DMS53 treated with DMSO at 0.1 percent for 48 hours (cell line): Measurements from ENCODE around the gene ID2.
"Not testable (repeated sequence)": the region's sequence is repeated elsewhere in the genome, so short reads cannot be mapped to it uniquely, and the experiment has no call there.

ENCODE experiments used
- DNase-seq: peaks from one replicate; lab custom pipeline; 2025; ENCODE audit not compliant: unreplicated experiment; lab: John Stamatoyannopoulos, UW

ID2 gene

DNA sequence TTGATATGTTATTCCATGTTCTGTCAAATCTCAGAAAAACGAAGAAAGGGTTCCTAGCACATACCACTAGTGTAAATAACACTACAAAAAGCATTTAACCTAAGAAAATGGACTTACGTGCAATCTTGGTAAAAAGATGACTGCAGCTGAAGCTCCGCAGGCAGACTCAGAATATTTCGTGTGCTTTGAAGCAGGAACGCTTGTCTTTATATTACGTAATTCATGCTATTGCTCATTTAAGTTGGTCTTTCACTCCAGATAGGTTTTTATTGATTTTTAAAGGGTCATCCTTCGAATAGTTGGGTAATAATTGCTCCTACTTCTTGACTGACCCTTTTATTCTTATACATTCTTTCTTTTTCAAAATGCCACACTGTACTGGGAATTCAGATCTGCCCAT lies 44.0 kb downstream of the ID2 start:
- no peak for DNase-seq

DNA sequence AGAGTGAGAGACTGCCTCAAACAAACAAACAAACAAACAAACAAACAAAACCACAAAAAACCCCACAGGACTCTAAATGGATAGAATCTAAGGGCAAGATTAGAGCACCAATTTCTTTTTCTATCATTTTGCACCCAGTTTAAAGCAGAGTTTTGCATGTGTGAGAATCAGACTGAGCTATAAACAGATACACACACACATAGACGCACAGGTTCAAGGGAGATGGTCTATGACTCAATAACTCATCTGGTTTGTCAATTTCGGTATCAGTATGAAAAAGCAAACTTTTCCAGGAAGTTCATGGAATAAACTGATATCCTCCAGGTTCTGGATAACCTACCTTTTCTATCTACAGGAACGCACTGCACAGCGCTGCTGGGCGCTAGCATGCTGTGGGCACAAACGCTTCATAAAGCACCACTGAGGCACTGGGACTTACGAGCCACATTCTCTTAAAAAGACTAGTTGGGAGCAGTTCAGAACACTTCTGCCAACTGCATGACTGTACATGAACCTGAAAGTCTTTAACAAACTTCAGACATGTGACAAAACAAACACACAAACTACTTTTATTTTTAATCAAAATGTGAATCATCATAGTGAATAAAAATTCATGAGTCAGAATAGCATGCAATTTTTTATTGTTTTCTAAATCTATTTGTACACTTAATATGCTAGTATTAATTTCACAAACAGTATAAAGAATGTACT lies 46.6 kb downstream of the ID2 start:
- no peak for DNase-seq

DNA sequence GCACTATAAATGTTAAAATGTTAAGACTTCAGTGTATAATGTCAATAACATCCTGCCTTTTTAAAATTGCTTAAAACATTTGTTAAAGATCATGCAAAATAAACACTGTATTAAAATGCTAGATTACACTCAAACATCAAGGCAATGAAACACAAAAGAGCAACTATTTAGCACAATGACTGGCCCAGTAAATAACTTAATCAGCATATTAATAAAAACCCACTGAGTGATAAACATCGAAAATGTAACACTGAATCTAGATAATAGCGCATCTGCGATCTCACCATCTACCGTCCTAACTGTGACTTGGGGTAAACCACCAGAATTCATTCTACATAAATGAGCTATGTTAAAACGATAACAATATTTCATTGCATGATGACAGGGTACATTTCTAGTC lies 47.2 kb downstream of the ID2 start:
- DNase-seq: not testable (repeated sequence)

DNA sequence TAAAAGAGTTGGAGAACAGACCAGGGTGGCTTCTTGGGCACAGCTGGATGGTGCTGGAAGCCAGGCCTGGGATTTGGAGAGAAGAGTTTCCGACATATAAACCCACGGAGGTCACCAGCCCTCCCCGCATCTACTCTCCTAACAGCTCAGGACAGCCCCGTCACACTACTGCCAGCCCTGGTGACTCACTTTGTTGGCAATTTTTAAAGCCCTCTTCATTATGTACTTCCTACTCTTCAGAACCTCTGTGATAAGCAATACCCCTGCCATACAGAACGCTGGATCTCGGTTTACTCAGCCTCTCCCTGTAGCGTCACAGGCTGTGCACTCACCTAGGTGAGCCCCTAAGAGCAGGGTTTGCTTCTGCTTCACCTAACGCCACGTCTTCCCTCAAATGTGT lies 48.1 kb downstream of the ID2 start:
- peak; percentile 16 for DNase-seq

DNA sequence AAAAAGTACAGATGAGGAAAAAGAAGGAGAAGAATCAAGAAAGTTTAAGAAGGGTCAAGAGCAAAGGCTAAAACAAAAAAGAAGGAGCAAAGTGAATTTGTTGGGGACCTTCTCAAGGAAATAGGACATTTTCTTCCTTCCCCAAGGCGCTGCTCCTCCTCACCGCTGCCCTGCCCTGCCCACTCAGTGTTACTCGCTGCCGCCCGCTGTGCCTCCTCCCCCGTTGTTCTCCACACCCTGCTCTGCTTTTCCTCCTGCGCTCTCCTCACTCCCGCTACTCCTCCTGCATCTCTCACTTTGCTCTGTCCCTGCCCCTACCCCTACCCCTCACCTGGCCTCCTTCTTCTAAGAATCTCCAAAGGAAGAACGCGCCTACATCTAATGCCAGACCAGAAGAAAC lies 50.7 kb downstream of the ID2 start:
- DNase-seq: no peak
